ENCODE results near the gene SLC25A22.

The SLC25A22 gene

DNA sequence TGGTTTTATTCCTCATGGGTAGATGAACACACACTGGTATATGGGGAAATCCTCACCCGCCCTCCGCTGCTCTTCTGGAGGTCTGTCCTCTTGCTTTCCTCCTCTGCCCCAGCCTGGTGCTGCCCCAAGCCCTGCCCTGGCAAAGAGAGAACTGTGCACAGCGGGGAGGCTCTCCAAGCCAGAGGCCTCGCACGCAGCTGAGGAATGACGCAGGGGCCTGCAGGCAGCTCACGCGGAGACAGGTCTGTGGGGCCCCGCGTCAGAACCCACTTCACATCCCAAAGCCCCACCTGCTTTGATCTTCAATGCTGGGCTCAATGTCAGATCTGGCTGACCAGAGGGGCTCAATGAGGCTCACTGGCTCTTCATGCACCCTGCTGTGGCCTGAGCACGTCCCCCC, 30.8 kb downstream of the SLC25A22 start:
- Mint-ChIP-seq H3K27me3 (ENCODE audit: low read depth, poor library complexity) (peaks cover 3% of the 10 kb centered on the region), H3K4me3 (no peak overlapping the region), H3K9me3 (no peaks in the 10 kb centered on the region), H3K36me3 (ENCODE audit: low read depth) (peaks cover 32% of the 10 kb centered on the region), H3K27ac (no peak overlapping the region), H3K4me1 (no peaks in the 10 kb centered on the region)
- no peak for TF ChIP-seq CTCF (IDR thresholded peaks at IDR 0.05)
- no peak for DNase-seq

- no peak for DNase-seq
- Mint-ChIP-seq H3K4me1 (no peaks in the 10 kb centered on the region), H3K4me3 (no peak overlapping the region), H3K36me3 (ENCODE audit: low read depth) (peaks cover 34% of the 10 kb centered on the region), H3K27ac (peak overlapping the region; percentile 38), H3K9me3 (no peaks in the 10 kb centered on the region), H3K27me3 (ENCODE audit: low read depth, poor library complexity) (peaks cover 3% of the 10 kb centered on the region)
- TF ChIP-seq CTCF (IDR thresholded peaks at IDR 0.05) = no peak
These were observed 31.2 kb downstream of the SLC25A22 start for GRCh38 chr11:766936-767210.

DNA sequence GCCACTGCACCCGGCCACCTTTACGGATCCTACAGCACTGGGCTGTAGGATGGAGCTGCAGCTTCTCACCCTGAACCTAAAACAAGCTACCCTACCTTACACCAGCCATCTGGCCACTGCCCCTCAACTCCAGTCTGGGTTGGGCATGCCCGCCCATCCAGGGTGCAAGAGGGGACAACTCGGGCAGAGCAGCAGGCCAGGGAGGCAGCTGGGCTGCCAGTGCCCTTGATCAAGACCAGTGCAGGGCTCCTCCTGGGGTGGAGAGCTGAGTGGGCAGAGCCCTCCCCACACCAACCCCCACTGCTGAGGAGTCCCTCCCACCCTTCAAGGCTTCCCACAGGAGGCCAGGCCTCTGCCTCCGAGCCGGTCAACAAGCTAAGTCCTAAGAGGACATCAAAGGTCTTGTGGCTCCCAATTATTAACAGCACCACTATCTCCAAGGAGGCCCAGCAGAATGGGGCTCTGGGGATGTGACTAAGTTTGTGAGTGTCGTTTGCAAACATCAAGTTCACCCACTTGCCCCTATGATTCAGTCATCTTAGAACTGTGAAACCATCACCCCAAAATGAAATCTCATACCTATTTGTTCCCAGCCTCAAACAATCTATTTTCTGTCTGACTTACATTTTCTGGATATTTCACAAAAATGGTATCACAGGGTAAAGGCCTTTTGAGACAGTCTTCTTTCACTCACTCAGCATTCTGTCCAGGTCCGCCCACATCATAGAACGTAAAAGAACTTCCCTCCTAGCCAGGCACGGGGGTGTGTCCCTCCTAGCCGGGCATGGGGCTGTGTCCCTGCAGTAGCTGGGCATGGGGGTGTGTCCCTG, 31.8 kb downstream of the SLC25A22 start:
- H3K36me3 Mint-ChIP-seq (ENCODE audit: low read depth) = peaks cover 39% of the 10 kb centered on the region
- H3K4me1 Mint-ChIP-seq = no peaks in the 10 kb centered on the region
- no peak for DNase-seq
- no peak overlapping the region for H3K4me3 Mint-ChIP-seq
- H3K27me3 Mint-ChIP-seq (ENCODE audit: low read depth, poor library complexity) = peaks cover 3% of the 10 kb centered on the region
- peak overlapping the region; percentile 38 for H3K27ac Mint-ChIP-seq
- no peak for TF ChIP-seq CTCF (IDR thresholded peaks at IDR 0.05)
- H3K9me3 Mint-ChIP-seq = no peaks in the 10 kb centered on the region

- no peak overlapping the region for H3K27ac Mint-ChIP-seq
- peaks cover 40% of the 10 kb centered on the region for H3K36me3 Mint-ChIP-seq (ENCODE audit: low read depth)
- no peak overlapping the region for H3K4me3 Mint-ChIP-seq
- H3K27me3 Mint-ChIP-seq (ENCODE audit: low read depth, poor library complexity) = peaks cover 6% of the 10 kb centered on the region
- no peaks in the 10 kb centered on the region for H3K4me1 Mint-ChIP-seq
- no peak for TF ChIP-seq CTCF (IDR thresholded peaks at IDR 0.05)
- H3K9me3 Mint-ChIP-seq = no peaks in the 10 kb centered on the region
- no peak for DNase-seq
These were observed 32.3 kb downstream of the SLC25A22 start for GRCh38 chr11:765802-766091.

DNA sequence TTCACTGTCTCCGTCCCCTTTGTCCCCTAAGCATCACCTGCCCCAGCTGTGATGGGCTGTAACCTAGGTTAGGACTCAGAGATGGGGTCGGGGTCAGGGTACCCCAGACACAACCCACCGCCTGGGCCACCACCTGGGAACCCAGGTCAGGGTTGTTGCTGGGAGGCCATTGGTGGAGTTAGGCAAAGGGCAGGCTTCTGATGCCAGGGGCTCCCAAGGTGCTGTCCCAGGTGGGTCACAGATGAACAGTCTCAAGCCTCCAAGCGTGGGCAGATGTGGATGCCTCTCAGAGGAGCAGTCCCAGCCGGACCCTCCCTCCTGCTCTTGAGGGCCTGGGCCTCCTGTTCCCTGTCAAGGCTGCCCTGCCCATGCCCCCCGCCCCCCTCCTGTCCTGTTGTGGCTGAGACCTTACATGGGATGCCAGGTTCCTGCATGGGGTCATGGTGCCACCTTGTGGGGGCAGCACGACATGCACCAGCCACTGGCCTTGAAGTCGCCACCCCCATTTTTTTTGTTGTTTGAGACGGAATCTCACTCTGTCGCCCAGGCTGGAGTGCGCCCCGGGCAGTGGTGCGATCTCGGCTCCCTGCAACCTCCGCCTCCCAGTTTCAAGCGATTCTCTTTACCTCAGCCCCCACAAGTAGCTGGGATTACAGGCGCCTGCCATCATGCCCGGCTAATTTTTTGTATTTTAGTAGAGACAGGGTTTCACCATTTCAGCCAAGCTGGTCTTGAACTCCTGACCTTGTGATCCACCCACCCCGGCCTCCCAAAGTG, 32.9 kb downstream of the SLC25A22 start:
- no peak overlapping the region for H3K27ac Mint-ChIP-seq
- peak; percentile 65 for DNase-seq
- peak; percentile 47 for TF ChIP-seq CTCF (IDR thresholded peaks at IDR 0.05)

More for the DNA sequence above, 32.9 kb downstream of the SLC25A22 start:
- H3K4me3 Mint-ChIP-seq = no peak overlapping the region
- no peaks in the 10 kb centered on the region for H3K9me3 Mint-ChIP-seq
- peaks cover 6% of the 10 kb centered on the region for H3K27me3 Mint-ChIP-seq (ENCODE audit: low read depth, poor library complexity)
- H3K4me1 Mint-ChIP-seq = no peaks in the 10 kb centered on the region
- peaks cover 41% of the 10 kb centered on the region for H3K36me3 Mint-ChIP-seq (ENCODE audit: low read depth)

Measured in nephron progenitor cell (in vitro differentiated cells).